IMR-90 (cell line): ENCODE data around the gene PKP3. TPM values are rescaled to one million over a fixed set of nuclear protein-coding genes. Genes with fewer than 3 reads are reported as not detected.

Source experiments
- ATAC-seq: fragments of 200-7000 bp; cut with Tn5 transposase; 2 replicates; pipeline ENCODE4 v1.9.1; 2020; ENCODE audit warnings: low read depth, mild to moderate bottlenecking, moderate library complexity
- Bru-seq: library from RNA; stranded (reverse); fragments of 400-500 nt; gene quantifications from one replicate; lab custom pipeline; 2021; lab: Mats Ljungman, UMichigan
- BruChase-seq, 2 experiments: library from RNA; stranded (reverse); fragments of 400-500 nt; gene quantifications; one replicate each; lab custom pipeline; 2021; lab: Mats Ljungman, UMichigan
- BruUV-seq: library from RNA; stranded (reverse); fragments of 400-500 nt; replicated peaks from 2 replicates; lab custom pipeline; 2021; lab: Mats Ljungman, UMichigan
- CTCF ChIA-PET: fragments of 300-600 bp; formaldehyde crosslinking; extraction: SDS; loops from one replicate; lab custom pipeline; 2021; ENCODE audit warnings: antibody characterized with exemption; lab: Yijun Ruan, JAX
- POLR2A ChIA-PET: fragments of 300-600 bp; sonication (Branson Sonifier 250); formaldehyde crosslinking; loops from one replicate; lab custom pipeline; 2022; ENCODE audit warnings: antibody characterized with exemption; ENCODE audit not compliant: unreplicated experiment; lab: Charles Lee
- DNase-seq: peaks from one replicate; pipeline ENCODE4 v3.0.0; 2013
- H2AFZ ChIP-seq: replicated peaks from 2 replicates; pipeline ENCODE3; 2013; ENCODE audit warnings: low read length, mild to moderate bottlenecking; ENCODE audit not compliant: poor library complexity
- H2AK5ac ChIP-seq: 2 replicates; pipeline ENCODE4 v1.6.1; 2013; ENCODE audit warnings: low read depth, low read length, inconsistent platforms
- H2AK9ac ChIP-seq: replicated peaks from 2 replicates; pipeline ENCODE3; 2013; ENCODE audit warnings: mild to moderate bottlenecking, low read depth, low read length, moderate library complexity; ENCODE audit not compliant: poor library complexity
- H2BK120ac ChIP-seq: 2 replicates; pipeline ENCODE4 v1.6.1; 2013; ENCODE audit warnings: low read depth, low read length, inconsistent platforms
- H2BK15ac ChIP-seq: 3 replicates; pipeline ENCODE4 v1.6.1; 2013; ENCODE audit warnings: low read depth, low read length, inconsistent platforms
- H2BK20ac ChIP-seq: 2 replicates; pipeline ENCODE4 v1.6.1; 2013; ENCODE audit warnings: low read depth, mild to moderate bottlenecking, inconsistent platforms, low read length, moderate library complexity
- H2BK5ac ChIP-seq: 2 replicates; pipeline ENCODE4 v1.6.1; 2013; ENCODE audit warnings: mild to moderate bottlenecking, low read depth, low read length, inconsistent platforms; ENCODE audit not compliant: poor library complexity, severe bottlenecking
- H3K14ac ChIP-seq: replicated peaks from 2 replicates; pipeline ENCODE4 v1.6.1; 2013; ENCODE audit warnings: low read depth, low read length, inconsistent platforms
- H3K18ac ChIP-seq: 2 replicates; pipeline ENCODE4 v1.6.1; 2013; ENCODE audit warnings: low read depth, low read length, control low read depth
- H3K23ac ChIP-seq: 2 replicates; pipeline ENCODE4 v1.6.1; 2013; ENCODE audit warnings: low read depth, low read length, inconsistent platforms
- H3K27ac ChIP-seq: 2 replicates; pipeline ENCODE4 v1.5.1; 2013; ENCODE audit warnings: mild to moderate bottlenecking, control low read depth, low read length; ENCODE audit not compliant: insufficient read depth
- H3K27me3 ChIP-seq: 2 replicates; pipeline ENCODE4 v1.6.1; 2013; ENCODE audit warnings: low read length; ENCODE audit not compliant: control insufficient read depth, insufficient read depth
- H3K36me3 ChIP-seq: 2 replicates; pipeline ENCODE4 v1.6.1; 2013; ENCODE audit warnings: low read length, mixed read lengths; ENCODE audit not compliant: control insufficient read depth, insufficient read depth
- H3K4ac ChIP-seq: 2 replicates; pipeline ENCODE4 v1.6.1; 2013; ENCODE audit warnings: low read depth, low read length, inconsistent platforms
- H3K4me1 ChIP-seq: 2 replicates; pipeline ENCODE4 v1.6.1; 2013; ENCODE audit warnings: low read length, mixed read lengths; ENCODE audit not compliant: control insufficient read depth, insufficient read depth
- H3K4me2 ChIP-seq: 2 replicates; pipeline ENCODE4 v1.6.1; 2013; ENCODE audit warnings: low read depth, mild to moderate bottlenecking, control low read depth, low read length, moderate library complexity
- H3K4me3 ChIP-seq: 2 replicates; pipeline ENCODE4 v1.5.1; 2013; ENCODE audit warnings: low read depth, mild to moderate bottlenecking, control low read depth, low read length, moderate library complexity; ENCODE audit not compliant: insufficient read depth
- H3K56ac ChIP-seq: 2 replicates; pipeline ENCODE4 v1.6.1; 2013; ENCODE audit warnings: low read length, inconsistent platforms; ENCODE audit not compliant: insufficient read depth; ENCODE audit errors: extremely low read depth
- H3K79me1 ChIP-seq, 2 experiments: 2 replicates each; pipeline ENCODE4 v1.6.1; 2013; ENCODE audit warnings: low read length in 2 of 2, inconsistent platforms in 1 of 2, low read depth in 1 of 2
- H3K9ac ChIP-seq: 2 replicates; pipeline ENCODE4 v1.6.1; 2013; ENCODE audit warnings: low read depth, low read length, control low read depth
- H3K9me1 ChIP-seq: 2 replicates; pipeline ENCODE4 v1.6.1; 2013; ENCODE audit warnings: low read length, inconsistent platforms; ENCODE audit not compliant: insufficient read depth
- H3K9me3 ChIP-seq: 2 replicates; pipeline ENCODE4 v1.6.1; 2013; ENCODE audit warnings: low read length; ENCODE audit not compliant: control insufficient read depth, insufficient read depth
- H4K20me1 ChIP-seq: 2 replicates; pipeline ENCODE4 v1.6.1; 2013; ENCODE audit warnings: low read length, inconsistent platforms; ENCODE audit not compliant: insufficient read depth
- H4K5ac ChIP-seq: 2 replicates; pipeline ENCODE4 v1.6.1; 2013; ENCODE audit warnings: mild to moderate bottlenecking, low read depth, low read length, control low read depth
- H4K8ac ChIP-seq, 2 experiments: 2 replicates each; pipeline ENCODE4 v1.6.1; 2013; ENCODE audit warnings: low read depth in 2 of 2, low read length in 2 of 2, control low read depth in 1 of 2, inconsistent platforms in 1 of 2
- H4K91ac ChIP-seq: 2 replicates; pipeline ENCODE4 v1.6.1; 2013; ENCODE audit warnings: low read depth, low read length, inconsistent platforms; ENCODE audit not compliant: insufficient read depth
- BHLHE40 ChIP-seq: fragments of 150-350 bp; IDR thresholded peaks from 2 replicates; pipeline ENCODE4 v1.6.1; 2016; ENCODE audit warnings: mild to moderate bottlenecking, low read depth, low read length
- FOS ChIP-seq: fragments of 150-350 bp; IDR thresholded peaks from 2 replicates; pipeline ENCODE4 v1.6.1; 2016; ENCODE audit warnings: low read depth, low read length
- RCOR1 ChIP-seq: IDR thresholded peaks from 2 replicates; pipeline ENCODE4 v1.6.1; 2012; ENCODE audit warnings: mild to moderate bottlenecking, low read length, improper control_type of control experiment; ENCODE audit not compliant: insufficient replicate concordance
- WGBS, 2 experiments: methylation state at CpG; one replicate each; pipeline versions ENCODE4 v1.1.5 to v1.1.7; 2013; ENCODE audit warnings: missing lambda C conversion rate in 2 of 2; ENCODE audit not compliant: insufficient read length in 1 of 2; ENCODE audit errors: extremely low coverage in 2 of 2; 5-methylcytosine and 5-hydroxymethylcytosine counted together
- dilution Hi-C: fragments of 300-500 bp; cut with HindIII; formaldehyde crosslinking; loops from one replicate; pipeline ENCODE4 v1.14.3; 2018; ENCODE audit warnings: low sequenced_read_pairs; ENCODE audit not compliant: unreplicated experiment
- in situ Hi-C: fragments of 300-500 bp; cut with MboI; formaldehyde crosslinking; loops from 3 replicates; pipeline ENCODE4 v1.14.3; 2019; ENCODE audit warnings: low sequenced_read_pairs, inconsistent platforms, mixed read lengths
- intact Hi-C: fragments of 100-400 bp; cut with micrococcal nuclease; formaldehyde crosslinking; loops from 2 replicates; pipeline ENCODE4 v1.10.0; 2022
- long read RNA-seq: library from polyadenylated mRNA; unstranded; transcript quantifications from one replicate; pipeline ENCODE4 v2.0.0, GENCODE V29; 2021; ENCODE audit not compliant: unreplicated experiment
- polyA plus RNA-seq, 3 experiments: library from polyadenylated mRNA; depleted of rRNA; stranded (reverse); fragments of >200 nt; gene quantifications; 2 replicates each; pipeline ENCODE4 v1.2.3, GENCODE V29; 2012; ENCODE audit warnings: low replicate concordance in 1 of 3
- total RNA-seq: library from RNA; depleted of rRNA; stranded (reverse); fragments of >200 nt; gene quantifications from 2 replicates; pipeline ENCODE4 v1.2.3, GENCODE V29; 2012; rRNA removed

Gene PKP3
- 1.4 and 2.2 TPM in 2 replicates for total RNA-seq
- 1.5 and 2.6 TPM in 2 replicates for polyA plus RNA-seq (2012; rRNA removed)
- 2.0 TPM in 2 replicates for polyA plus RNA-seq (2012; cell fraction: cytosol; rRNA removed)
- polyA plus RNA-seq (2012; cell fraction: nucleus; rRNA removed; ENCODE audit: low replicate concordance) = 2.4 and 8.5 TPM in 2 replicates
- percentile 17 among the genes with signal in this experiment for Bru-seq, nascent RNA
- percentile 19 among the genes with signal in this experiment for BruChase-seq, experiment 1, labeled RNA remaining after a 6-hour chase
- percentile 23 among the genes with signal in this experiment for BruChase-seq, experiment 2, labeled RNA remaining after a 2-hour chase
- long read RNA-seq, partial matches to known transcripts = 1 of 4 reads
- long read RNA-seq, other reads (novel, unspliced or antisense) = 3 of 4 reads

DNA sequence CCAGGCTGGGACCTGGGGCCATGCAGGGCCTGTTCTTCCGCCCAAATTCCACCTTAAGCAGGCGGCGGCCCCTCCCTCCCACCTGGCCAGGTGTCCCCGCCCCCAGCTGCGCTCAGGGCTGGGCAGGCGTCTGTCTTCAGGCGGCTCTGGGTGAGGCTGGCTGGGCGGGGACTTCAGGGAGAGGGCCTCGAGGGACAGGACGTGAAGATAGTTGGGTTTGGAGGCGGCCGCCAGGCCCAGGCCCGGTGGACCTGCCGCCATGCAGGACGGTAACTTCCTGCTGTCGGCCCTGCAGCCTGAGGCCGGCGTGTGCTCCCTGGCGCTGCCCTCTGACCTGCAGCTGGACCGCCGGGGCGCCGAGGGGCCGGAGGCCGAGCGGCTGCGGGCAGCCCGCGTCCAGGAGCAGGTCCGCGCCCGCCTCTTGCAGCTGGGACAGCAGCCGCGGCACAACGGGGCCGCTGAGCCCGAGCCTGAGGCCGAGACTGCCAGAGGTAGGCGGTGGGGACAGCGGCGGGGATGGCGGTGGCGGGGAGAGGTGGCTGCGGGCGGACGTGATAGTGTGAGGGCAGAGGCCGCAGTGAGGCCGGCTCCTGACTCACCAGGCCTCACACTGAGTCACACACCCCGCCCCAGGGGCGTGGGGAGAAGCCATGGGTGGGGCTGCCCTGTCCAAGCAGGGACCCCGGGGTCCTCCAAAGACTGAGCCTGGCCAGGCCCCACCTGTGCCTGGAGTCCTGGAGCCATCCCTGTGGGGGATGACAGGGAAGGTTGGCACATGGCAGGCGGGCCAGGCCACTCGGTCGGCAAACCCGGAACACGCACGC lies at the start of gene PKP3:
Gene PKP3 (plus strand): TSS at position 176 of the 824 bp plus-strand sequence. CDS start 84 bp downstream, at position 260.
- H3K79me1 ChIP-seq = peaks cover 0 to 4% of the 10 kb centered on the region in 2 experiments; a peak in 1 of 4 replicates
- dilution Hi-C loops = no loop called here
- no peaks in the 10 kb centered on the region for H4K20me1 ChIP-seq
- no peak for TF ChIP-seq RCOR1
- TF ChIP-seq FOS = peak; percentile 80
- 0 out of 2 replicates have a peak, but pooled peaks have one; percentile 2 for TF ChIP-seq BHLHE40
- no TSS peak for BruUV-seq
- peak within 1 kb of the TSS; percentile 94; the same call in 2 of the 3 replicates for H2BK15ac ChIP-seq
- peaks cover 6% of the 10 kb centered on the region; the same call in 1 of the 2 replicates for H3K27me3 ChIP-seq
- H4K8ac ChIP-seq = peak within 1 kb of the TSS; percentile 85 to 96
- peak within 1 kb of the TSS; percentile 49; the same call in 1 of the 2 replicates for H3K56ac ChIP-seq
- peak within 1 kb of the TSS; percentile 99 for H4K5ac ChIP-seq
- 0 out of 2 replicates have a peak within 1 kb of the TSS, but pooled peaks have one; percentile 6 for H3K4me2 ChIP-seq
- intact Hi-C loops = no loop called here
- peak; percentile 60 for DNase-seq
- 90% methylated on average over 2 of the region's 57 CpGs; no CpG with 5 or more reads in 1 of the 2 experiments for WGBS, 2 experiments
- H2AFZ ChIP-seq = peak within 1 kb of the TSS; percentile 81
- H3K14ac ChIP-seq = peak within 1 kb of the TSS; percentile 79
- no peaks in the 10 kb centered on the region for H3K36me3 ChIP-seq
- peak; percentile 67 for ATAC-seq
- H2BK5ac ChIP-seq = peak within 1 kb of the TSS; percentile 88
- H3K9me3 ChIP-seq = no peaks in the 10 kb centered on the region
- POLR2A ChIA-PET = no interaction called here
- peaks cover 22% of the 10 kb centered on the region for H3K4me1 ChIP-seq
- H3K9me1 ChIP-seq = peaks cover 6% of the 10 kb centered on the region
- peak within 1 kb of the TSS; percentile 62; the same call in 1 of the 2 replicates for H3K23ac ChIP-seq
- H3K4ac ChIP-seq = peak within 1 kb of the TSS; percentile 91
- peak within 1 kb of the TSS; percentile 63 for H3K27ac ChIP-seq
- CTCF ChIA-PET = no interaction called here
- in situ Hi-C loops = no loop called here
- H2AK5ac ChIP-seq = peak within 1 kb of the TSS; percentile 99
- peak within 1 kb of the TSS; percentile 90 for H3K18ac ChIP-seq
- H2BK120ac ChIP-seq = peak within 1 kb of the TSS; percentile 95
- peak within 1 kb of the TSS; percentile 87 for H2BK20ac ChIP-seq
- H3K4me3 ChIP-seq = no peak within 1 kb of the TSS
- H2AK9ac ChIP-seq = peak within 1 kb of the TSS; percentile 94
- 0 out of 2 replicates have a peak within 1 kb of the TSS, but pooled peaks have one; percentile 9 for H3K9ac ChIP-seq
- H4K91ac ChIP-seq = peak within 1 kb of the TSS; percentile 95
